Neuron (in vitro differentiated cells): ENCODE data around the gene CHAT.

ENCODE experiments used
- H2AFZ ChIP-seq: one replicate; pipeline ENCODE4 v1.6.1; 2013; ENCODE audit warnings: low read depth, mild to moderate bottlenecking, inconsistent platforms, low read length, moderate library complexity
- H3K27me3 ChIP-seq: one replicate; pipeline ENCODE4 v1.6.1; 2013; ENCODE audit warnings: low read length; ENCODE audit not compliant: insufficient read depth
- H3K36me3 ChIP-seq: one replicate; pipeline ENCODE4 v1.6.1; 2013; ENCODE audit warnings: low read length; ENCODE audit not compliant: insufficient read depth
- H3K4me1 ChIP-seq: one replicate; pipeline ENCODE4 v1.6.1; 2013; ENCODE audit warnings: low read length; ENCODE audit not compliant: insufficient read depth
- H3K4me3 ChIP-seq: 2 replicates; pipeline ENCODE4 v1.5.1; 2013; ENCODE audit warnings: mild to moderate bottlenecking, low read length, moderate library complexity
- H3K9me3 ChIP-seq: one replicate; pipeline ENCODE4 v1.6.1; 2013; ENCODE audit warnings: low read length

CHAT gene

DNA sequence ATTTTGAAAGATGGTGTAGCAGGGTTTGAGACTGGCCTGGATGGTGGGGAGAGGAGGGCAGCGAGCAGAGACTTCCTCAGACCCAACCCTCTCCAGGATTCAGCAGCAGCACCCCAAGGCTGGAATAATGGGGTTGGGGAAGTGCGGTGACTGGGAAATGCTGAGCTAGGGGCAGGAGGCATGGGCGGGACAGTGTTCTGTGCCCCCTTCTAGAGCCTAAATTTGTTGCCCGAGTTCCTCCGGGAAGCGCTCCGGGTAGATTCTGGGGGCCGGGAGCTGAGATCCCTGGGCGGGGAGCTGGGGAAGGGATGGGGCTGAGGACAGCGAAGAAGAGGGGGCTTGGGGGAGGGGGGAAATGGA lies at the start of gene CHAT:
Gene CHAT (plus strand): TSS at position 156 of the 360 bp plus-strand sequence. CDS start 153 bp downstream, at position 309.
- Histone ChIP-seq H3K36me3 (no peaks in the 10 kb centered on the region), H2AFZ (no peak within 1 kb of the TSS), H3K4me1 (peaks cover 12% of the 10 kb centered on the region), H3K4me3 (no peak within 1 kb of the TSS), H3K9me3 (no peaks in the 10 kb centered on the region), H3K27me3 (peaks cover 89% of the 10 kb centered on the region)

DNA sequence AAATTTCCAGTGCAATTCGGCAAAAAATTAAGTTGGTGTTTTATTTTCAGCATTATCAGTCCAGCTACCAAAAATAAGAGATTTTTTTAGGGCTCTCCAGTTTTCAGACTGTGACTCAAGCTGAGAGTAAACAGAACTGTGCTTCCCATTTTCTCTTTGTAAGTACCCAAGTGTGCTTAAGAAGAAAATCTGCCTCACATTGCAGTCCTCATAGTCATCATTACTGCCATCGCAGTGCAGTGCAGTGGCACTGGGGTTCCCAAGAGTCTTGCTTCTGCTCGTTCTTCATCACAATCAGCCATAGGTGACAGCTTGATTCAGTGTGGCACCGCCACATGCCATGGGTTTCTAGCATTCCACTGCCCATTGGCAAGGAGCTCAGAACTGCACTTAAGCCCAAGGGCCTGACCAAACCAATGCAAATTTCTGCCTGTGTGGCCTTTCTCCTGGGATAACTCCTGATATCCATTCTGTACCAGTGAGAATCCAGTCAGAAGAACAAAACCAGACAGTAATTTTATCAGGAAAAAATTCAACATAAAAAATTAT lies 49.3 kb upstream of the CHAT start:
- Histone ChIP-seq H2AFZ (no peak overlapping the region), H3K4me3 (no peak overlapping the region), H3K4me1 (no peaks in the 10 kb centered on the region), H3K36me3 (no peaks in the 10 kb centered on the region), H3K27me3 (peaks cover 7% of the 10 kb centered on the region), H3K9me3 (no peaks in the 10 kb centered on the region)

DNA sequence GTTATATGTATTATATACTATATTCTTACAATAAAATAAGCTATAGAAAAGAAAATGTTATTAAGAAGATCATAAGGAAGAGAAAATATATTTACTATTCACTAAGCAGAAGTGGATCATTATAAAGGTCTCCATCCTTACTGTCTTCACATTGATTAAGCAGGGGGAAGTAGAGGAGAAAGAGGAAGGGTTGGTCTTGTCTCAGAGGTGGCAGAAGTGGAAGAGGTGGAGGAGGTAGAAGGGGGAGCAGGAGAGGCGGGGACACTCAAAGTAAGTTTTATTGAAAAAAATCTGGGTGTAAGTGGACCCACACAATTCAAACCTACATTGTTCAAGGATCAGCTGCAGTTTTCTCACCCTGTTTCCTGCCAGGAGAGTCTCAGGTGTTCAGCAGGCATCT lies 46.0 kb upstream of the CHAT start:
- no peak overlapping the region for H3K4me3 ChIP-seq

DNA sequence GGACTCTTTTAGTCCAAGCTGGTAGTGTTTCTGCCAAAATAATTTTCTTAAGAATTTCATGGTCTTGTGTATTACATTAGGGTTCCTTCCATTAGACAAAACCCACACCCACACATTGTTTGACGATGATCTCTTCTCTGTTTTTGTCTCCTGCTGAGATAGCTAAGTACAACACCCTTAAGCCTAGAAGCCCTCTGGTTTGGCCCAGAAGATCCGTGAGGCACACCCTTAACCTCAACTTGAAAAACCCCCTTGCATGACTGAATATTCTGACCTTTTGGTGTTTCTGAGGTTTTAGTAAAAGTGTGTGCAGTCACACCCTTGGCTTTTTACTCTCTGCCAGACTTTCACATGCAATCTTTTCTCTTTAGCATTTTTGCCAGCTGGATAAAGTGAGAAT lies 45.6 kb upstream of the CHAT start:
- Histone ChIP-seq H3K36me3 (no peaks in the 10 kb centered on the region), H3K27me3 (peaks cover 10% of the 10 kb centered on the region), H3K4me1 (no peaks in the 10 kb centered on the region), H3K9me3 (no peaks in the 10 kb centered on the region), H2AFZ (no peak overlapping the region), H3K4me3 (no peak overlapping the region)

More for the DNA sequence above, 46.0 kb upstream of the CHAT start:
- peaks cover 10% of the 10 kb centered on the region for H3K27me3 ChIP-seq
- no peak overlapping the region for H2AFZ ChIP-seq
- H3K4me1 ChIP-seq: no peaks in the 10 kb centered on the region
- H3K9me3 ChIP-seq: no peaks in the 10 kb centered on the region
- H3K36me3 ChIP-seq: no peaks in the 10 kb centered on the region

DNA sequence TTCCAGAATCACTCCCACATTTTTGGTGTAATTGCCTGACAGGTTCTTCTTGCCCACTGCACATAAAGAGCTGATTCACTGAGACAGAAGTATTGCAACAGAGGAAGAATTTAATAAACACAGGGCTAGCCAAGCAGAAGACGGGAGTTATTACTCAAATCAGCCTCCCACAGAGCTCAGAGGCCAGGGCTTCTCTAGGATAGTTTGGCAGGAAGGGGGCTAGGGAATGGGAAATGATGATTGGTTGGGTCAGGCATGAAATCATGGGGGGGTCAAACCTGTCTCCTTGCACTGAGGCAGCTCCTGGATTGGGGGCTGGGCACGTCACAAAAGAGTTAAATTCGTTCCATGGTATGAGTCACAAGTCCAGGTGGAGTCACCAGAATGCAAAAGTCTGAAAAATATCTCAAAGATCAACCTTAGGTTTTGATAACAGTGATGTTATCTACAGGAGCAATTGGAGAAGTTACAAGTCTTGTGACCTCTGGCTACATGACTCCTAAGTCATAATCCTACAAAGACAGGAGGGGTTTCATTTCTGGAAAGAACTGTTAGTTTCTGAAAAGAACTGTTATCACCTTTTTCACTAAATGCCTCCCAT lies 44.7 kb upstream of the CHAT start:
- Histone ChIP-seq H2AFZ (no peak overlapping the region), H3K36me3 (no peaks in the 10 kb centered on the region), H3K9me3 (no peaks in the 10 kb centered on the region), H3K27me3 (peaks cover 10% of the 10 kb centered on the region), H3K4me1 (no peaks in the 10 kb centered on the region), H3K4me3 (no peak overlapping the region)

DNA sequence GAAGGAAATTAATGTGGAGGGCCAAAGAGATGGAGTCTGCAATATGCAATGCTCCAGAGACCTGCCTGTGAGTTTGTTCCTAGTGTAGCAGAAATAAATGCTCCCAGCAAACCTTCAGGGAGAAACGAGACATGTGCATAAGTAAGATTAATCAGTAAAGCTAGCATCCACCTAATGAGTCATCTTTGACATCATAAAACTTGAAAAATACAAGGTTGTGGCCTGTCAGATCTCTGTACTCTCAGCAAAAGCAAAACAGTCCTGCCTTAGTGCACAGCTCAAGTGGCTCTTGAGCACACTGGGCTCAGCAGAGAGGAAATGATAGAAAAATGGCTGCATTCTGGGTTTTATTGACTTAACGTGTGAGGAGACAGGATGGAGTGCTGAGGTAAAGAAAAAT lies 42.4 kb upstream of the CHAT start:
- Histone ChIP-seq H3K4me1 (no peaks in the 10 kb centered on the region), H3K9me3 (no peaks in the 10 kb centered on the region), H3K4me3 (no peak overlapping the region), H2AFZ (no peak overlapping the region), H3K36me3 (no peaks in the 10 kb centered on the region), H3K27me3 (peaks cover 10% of the 10 kb centered on the region)

DNA sequence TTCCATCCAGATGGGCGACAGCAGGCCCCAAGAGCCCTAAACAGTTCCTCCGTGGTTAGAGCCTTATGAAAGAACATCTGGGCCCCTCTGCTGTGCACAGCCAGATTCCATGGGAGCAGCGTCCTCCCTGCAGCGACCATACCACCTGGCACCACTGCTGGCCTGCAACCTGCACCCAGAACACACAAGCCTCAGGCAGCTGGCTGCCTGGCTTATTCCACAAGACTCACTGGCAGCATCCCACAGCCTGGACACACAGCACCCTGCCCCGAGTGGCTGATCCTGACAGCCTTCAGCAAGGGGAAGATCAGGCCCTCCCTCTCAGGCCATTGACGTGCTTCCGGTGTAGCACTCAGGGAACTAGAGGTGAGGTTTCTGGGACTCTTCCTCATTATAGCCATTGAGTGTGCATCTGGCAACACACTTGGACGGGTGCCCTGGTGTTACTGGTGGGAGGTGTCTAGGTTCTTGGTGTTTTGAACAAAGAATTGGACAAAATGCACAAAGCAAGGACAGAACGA lies 41.2 kb upstream of the CHAT start:
- Histone ChIP-seq H3K4me3 (no peak overlapping the region), H2AFZ (no peak overlapping the region), H3K9me3 (no peaks in the 10 kb centered on the region), H3K36me3 (no peaks in the 10 kb centered on the region), H3K4me1 (no peaks in the 10 kb centered on the region), H3K27me3 (peaks cover 10% of the 10 kb centered on the region)

DNA sequence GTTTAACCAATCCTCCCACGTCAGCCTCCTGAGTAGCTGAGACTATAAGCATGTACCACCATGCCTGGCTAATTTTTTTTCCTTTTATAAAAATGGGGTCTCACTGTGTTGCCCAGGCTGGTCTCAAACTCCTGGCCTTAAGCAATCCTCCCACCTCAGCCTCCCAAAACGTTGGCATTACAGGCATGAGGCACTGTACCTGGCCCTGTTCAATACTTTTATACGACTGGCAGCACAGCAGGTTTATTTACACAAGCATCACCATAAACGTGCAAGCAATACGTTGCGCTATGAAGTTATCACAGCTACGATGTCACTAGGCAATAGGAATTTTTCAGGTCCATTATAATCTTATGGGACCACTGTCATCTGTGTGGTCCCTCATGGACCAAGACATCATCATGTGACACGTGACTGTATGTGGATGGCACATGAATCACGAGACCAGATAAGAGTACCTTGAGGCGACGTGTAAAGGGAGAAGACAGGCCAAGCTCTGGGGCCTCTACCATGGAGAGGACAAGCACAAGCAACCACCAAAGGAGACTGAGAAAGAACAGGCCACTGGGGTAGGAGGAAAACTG lies 38.3 kb upstream of the CHAT start:
- no peaks in the 10 kb centered on the region for H3K9me3 ChIP-seq
- no peaks in the 10 kb centered on the region for H3K4me1 ChIP-seq
- peaks cover 5% of the 10 kb centered on the region for H3K27me3 ChIP-seq
- H3K36me3 ChIP-seq: no peaks in the 10 kb centered on the region
- no peak overlapping the region for H3K4me3 ChIP-seq
- no peak overlapping the region for H2AFZ ChIP-seq

DNA sequence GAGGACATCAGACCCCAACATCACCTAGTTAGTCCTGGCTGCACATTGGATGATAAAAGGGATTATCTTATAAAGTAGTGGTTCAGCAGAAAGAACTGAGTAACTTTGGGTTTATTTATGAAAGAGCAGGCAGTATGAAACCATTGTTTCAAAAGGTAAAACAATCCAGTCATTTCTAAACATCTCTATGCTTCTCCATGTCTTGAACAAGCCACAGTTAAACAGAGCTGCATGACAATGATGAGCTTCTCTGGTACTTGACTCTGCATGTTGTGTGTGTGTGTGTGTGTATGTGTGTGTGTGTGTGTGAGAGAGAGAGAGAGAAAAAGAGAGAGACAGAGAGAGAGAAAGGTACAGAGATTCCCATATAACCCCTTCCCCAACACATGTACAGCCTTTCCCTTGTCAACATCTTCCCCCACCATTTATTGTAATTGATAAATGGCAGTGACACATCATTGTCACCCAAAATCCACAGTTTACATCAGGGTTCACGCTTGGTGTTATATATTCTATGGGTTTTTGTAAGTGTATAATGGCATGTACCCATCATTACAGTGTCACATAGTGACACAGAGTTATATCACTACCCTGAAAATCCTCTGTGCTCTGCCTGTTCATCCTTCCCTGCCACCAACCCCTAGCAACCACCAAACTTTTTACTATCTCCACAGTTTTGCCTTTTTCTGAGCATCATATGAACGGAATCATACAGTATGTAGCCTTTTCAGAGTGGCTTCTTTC lies 36.5 kb upstream of the CHAT start:
- H2AFZ ChIP-seq: no peak overlapping the region
- no peaks in the 10 kb centered on the region for H3K27me3 ChIP-seq
- no peaks in the 10 kb centered on the region for H3K9me3 ChIP-seq
- H3K4me1 ChIP-seq: no peaks in the 10 kb centered on the region
- no peak overlapping the region for H3K4me3 ChIP-seq
- H3K36me3 ChIP-seq: no peaks in the 10 kb centered on the region

DNA sequence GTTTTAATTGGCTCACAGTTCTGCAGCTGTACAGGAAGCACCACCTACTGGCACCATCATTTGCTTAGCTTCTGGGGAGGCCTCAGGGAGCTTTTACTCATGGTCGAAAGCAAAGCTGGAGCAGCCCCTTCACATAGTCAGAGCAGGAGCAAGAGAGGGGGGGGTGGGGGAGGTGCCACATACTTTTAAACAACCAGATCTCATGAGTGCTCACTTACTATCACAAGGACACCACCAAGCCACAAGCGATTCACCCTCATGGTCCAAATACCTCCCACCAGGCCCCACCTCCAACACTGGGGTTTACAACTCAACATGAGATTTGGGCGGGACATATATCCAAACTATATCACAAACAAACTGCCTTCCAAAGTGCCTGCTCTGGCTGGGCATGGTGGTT lies 35.4 kb upstream of the CHAT start:
- Histone ChIP-seq H3K4me3 (no peak overlapping the region), H2AFZ (no peak overlapping the region), H3K9me3 (no peaks in the 10 kb centered on the region), H3K4me1 (no peaks in the 10 kb centered on the region), H3K27me3 (no peaks in the 10 kb centered on the region), H3K36me3 (no peaks in the 10 kb centered on the region)

DNA sequence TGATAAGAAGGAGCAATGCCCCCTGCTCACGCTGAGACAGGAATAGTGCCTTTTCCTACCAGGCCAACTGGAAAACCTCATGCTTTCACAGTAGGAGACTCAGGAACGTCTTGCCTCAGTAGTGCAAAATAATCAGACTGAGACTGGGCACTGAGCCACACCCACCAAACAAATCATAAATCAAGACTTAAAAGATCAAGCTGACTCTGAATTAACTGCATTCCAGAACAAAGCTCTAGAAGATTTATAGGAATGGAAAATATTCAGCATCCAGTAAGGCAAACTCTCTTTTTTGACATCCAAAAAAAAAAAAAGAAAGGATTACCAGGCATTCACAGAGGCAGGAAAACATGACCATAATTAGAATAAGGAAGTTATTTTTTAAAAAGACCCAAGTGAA lies 34.2 kb upstream of the CHAT start:
- Histone ChIP-seq H3K27me3 (no peaks in the 10 kb centered on the region), H3K4me3 (no peak overlapping the region), H3K4me1 (no peaks in the 10 kb centered on the region), H2AFZ (no peak overlapping the region), H3K36me3 (no peaks in the 10 kb centered on the region), H3K9me3 (no peaks in the 10 kb centered on the region)

DNA sequence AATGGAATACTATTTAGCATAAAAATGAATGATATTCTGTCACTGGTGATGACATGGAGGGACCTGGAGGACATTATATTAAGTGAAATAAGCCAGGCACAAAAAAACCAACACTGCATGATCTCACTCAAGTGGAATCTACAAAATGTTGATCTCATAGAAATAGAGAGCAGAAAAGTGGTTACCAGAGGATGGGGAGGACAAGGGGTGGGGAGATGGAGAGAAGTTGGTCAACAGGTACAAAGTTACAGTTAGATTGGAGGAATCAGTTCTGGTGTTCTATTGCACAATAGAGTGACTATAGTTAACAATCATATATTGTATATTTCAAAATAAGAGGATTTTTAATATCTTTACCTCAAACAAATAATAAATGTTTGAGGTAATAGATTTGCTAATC lies 28.4 kb upstream of the CHAT start:
- H3K4me1 ChIP-seq: no peaks in the 10 kb centered on the region
- H3K27me3 ChIP-seq: no peaks in the 10 kb centered on the region
- H3K9me3 ChIP-seq: no peaks in the 10 kb centered on the region
- no peaks in the 10 kb centered on the region for H3K36me3 ChIP-seq
- no peak overlapping the region for H2AFZ ChIP-seq
- H3K4me3 ChIP-seq: no peak overlapping the region

DNA sequence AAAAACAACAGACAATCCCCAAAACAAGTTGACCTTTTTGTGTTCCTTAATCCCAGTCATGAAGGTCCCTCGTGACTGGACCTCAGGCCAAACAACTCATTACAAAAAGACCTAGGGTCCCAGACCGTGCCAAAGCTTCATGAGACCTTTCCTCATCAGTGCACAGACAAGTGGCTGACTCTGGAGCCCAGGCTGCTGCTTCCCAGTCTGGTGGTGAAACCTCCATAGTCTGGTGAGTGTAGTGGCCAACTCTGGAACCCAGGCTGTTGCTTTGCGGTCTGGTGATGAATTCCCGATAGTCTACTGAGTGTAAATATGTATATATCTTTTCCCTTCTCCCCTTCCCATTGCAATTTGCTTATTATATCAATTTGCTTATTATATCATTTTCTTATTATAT lies 25.9 kb upstream of the CHAT start:
- Histone ChIP-seq H3K36me3 (no peaks in the 10 kb centered on the region), H2AFZ (no peak overlapping the region), H3K4me3 (no peak overlapping the region), H3K4me1 (no peaks in the 10 kb centered on the region), H3K9me3 (no peaks in the 10 kb centered on the region), H3K27me3 (no peaks in the 10 kb centered on the region)
